Neural cell (in vitro differentiated cells): ENCODE data around the gene RHD.

Experiments
- EP300 ChIP-seq: fragments of 450-650 bp; conservative IDR thresholded peaks from 2 replicates; pipeline ENCODE4 v1.6.1; 2014; ENCODE audit warnings: antibody characterized with exemption, mild to moderate bottlenecking, moderate library complexity; ENCODE audit not compliant: poor library complexity, severe bottlenecking
- EZH2 ChIP-seq: fragments of 200-600, 300-800 bp; shearing (Covaris generic), sonication (generic); IDR thresholded peaks from 2 replicates; pipeline ENCODE4 v1.6.1; 2014; ENCODE audit warnings: antibody characterized with exemption, low read length, borderline replicate concordance, mild to moderate bottlenecking; ENCODE audit not compliant: insufficient read depth, poor library complexity, severe bottlenecking
- POLR2AphosphoS5 ChIP-seq: IDR thresholded peaks from 2 replicates; pipeline ENCODE4 v1.6.1; 2012
- RAD21 ChIP-seq: fragments of 450-650 bp; conservative IDR thresholded peaks from 2 replicates; pipeline ENCODE4 v1.6.1; 2014; ENCODE audit warnings: antibody characterized with exemption, mild to moderate bottlenecking, moderate library complexity
- REST ChIP-seq: IDR thresholded peaks from 2 replicates; pipeline ENCODE4 v1.6.1; 2012; ENCODE audit warnings: borderline replicate concordance
- TF ChIP-seq, protein P1 (sequence below): fragments of 450-650 bp; IDR thresholded peaks from 2 replicates; pipeline ENCODE4 v1.5.1; 2014; ENCODE audit warnings: antibody characterized with exemption, mild to moderate bottlenecking, moderate library complexity; ENCODE audit not compliant: poor library complexity, severe bottlenecking

GRCh38 chr1:25239681-25240541 lies 32.4 kb upstream of the RHD start:
- TF ChIP-seq POLR2AphosphoS5 (peak; percentile 59), RAD21 (peak; percentile 85), EP300 (no peak), REST (no peak), EZH2 (no peak)
- TF ChIP-seq, protein P1, sequence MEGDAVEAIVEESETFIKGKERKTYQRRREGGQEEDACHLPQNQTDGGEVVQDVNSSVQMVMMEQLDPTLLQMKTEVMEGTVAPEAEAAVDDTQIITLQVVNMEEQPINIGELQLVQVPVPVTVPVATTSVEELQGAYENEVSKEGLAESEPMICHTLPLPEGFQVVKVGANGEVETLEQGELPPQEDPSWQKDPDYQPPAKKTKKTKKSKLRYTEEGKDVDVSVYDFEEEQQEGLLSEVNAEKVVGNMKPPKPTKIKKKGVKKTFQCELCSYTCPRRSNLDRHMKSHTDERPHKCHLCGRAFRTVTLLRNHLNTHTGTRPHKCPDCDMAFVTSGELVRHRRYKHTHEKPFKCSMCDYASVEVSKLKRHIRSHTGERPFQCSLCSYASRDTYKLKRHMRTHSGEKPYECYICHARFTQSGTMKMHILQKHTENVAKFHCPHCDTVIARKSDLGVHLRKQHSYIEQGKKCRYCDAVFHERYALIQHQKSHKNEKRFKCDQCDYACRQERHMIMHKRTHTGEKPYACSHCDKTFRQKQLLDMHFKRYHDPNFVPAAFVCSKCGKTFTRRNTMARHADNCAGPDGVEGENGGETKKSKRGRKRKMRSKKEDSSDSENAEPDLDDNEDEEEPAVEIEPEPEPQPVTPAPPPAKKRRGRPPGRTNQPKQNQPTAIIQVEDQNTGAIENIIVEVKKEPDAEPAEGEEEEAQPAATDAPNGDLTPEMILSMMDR: peak; percentile 93
